ENCODE data around the gene ZFHX3. TPM values are rescaled to one million over a fixed set of nuclear protein-coding genes. Genes with fewer than 3 reads are reported as not detected.

ZFHX3 gene
- total RNA-seq, 1 experiment from 2014 or later: 1.5 TPM

GRCh38 chr16:72887537-72887936 lies 160.4 kb downstream of the ZFHX3 start:
- Histone ChIP-seq H4K20me1 (ENCODE audit: control insufficient read depth, insufficient read depth, insufficient read length) (no peaks in the 10 kb centered on the region), H4K8ac (replicated peaks; ENCODE audit: insufficient read length, low read depth, low read length) (no peak overlapping the region), H3K4ac (ENCODE audit: low read depth, low read length) (no peak overlapping the region), H3K27me3 (ENCODE audit: insufficient read depth, low read length) (no peaks in the 10 kb centered on the region), H3K79me1 (ENCODE audit: insufficient read depth, low read depth, low read length, poor library complexity, severe bottlenecking) (no peaks in the 10 kb centered on the region), H3K79me2 (ENCODE audit: insufficient read depth, low read length) (no peaks in the 10 kb centered on the region), H3K9ac (ENCODE audit: extremely low read depth, insufficient read length, low read length) (no peak overlapping the region), H2BK120ac (ENCODE audit: low read depth, low read length, poor library complexity, severe bottlenecking) (no peak overlapping the region), H4K5ac (ENCODE audit: insufficient read length, low read depth, low read length) (no peak overlapping the region), H2BK20ac (ENCODE audit: low read depth, low read length, poor library complexity, severe bottlenecking) (no peak overlapping the region), H3K9me3 (ENCODE audit: control insufficient read depth, low read depth, low read length) (no peaks in the 10 kb centered on the region), H3K56ac (ENCODE audit: insufficient read length, low read depth, low read length) (no peak overlapping the region), H2BK15ac (ENCODE audit: low read depth, low read length) (no peak overlapping the region), H4K91ac (ENCODE audit: insufficient read length, low read depth, low read length) (no peak overlapping the region), H2BK12ac (ENCODE audit: insufficient read length, low read depth, low read length) (no peak overlapping the region), H3K18ac (ENCODE audit: insufficient read length, low read depth, low read length) (no peak overlapping the region), H2BK5ac (ENCODE audit: insufficient read length, low read length) (no peak overlapping the region), H3T11ph (ENCODE audit: low read length) (no peak overlapping the region), H3K14ac (ENCODE audit: insufficient read depth, low read length) (no peak overlapping the region), H2AK5ac (ENCODE audit: insufficient read length, low read length) (no peak overlapping the region), H3K4me2 (ENCODE audit: insufficient read depth, insufficient read length, low read length) (no peak overlapping the region), H2AFZ (ENCODE audit: low read length) (no peak overlapping the region), H3K23ac (ENCODE audit: insufficient read length, low read depth, low read length) (no peak overlapping the region), H3K4me1 (ENCODE audit: insufficient read depth, low read length) (no peaks in the 10 kb centered on the region), H3K27ac (ENCODE audit: insufficient read length, low read depth, low read length) (no peak overlapping the region), H3K23me2 (ENCODE audit: insufficient read length, low read depth, low read length, poor library complexity, severe bottlenecking) (no peaks in the 10 kb centered on the region)
- no CpG with 5 or more reads among the region's 14 CpGs for WGBS (ENCODE audit: extremely low coverage, insufficient read length, low lambda C conversion rate)
- H3K9me3 Mint-ChIP-seq: no peaks in the 10 kb centered on the region; a peak in 1 of 5 replicates
- no peak overlapping the region for H3K27ac Mint-ChIP-seq
- TF ChIP-seq, protein P1, sequence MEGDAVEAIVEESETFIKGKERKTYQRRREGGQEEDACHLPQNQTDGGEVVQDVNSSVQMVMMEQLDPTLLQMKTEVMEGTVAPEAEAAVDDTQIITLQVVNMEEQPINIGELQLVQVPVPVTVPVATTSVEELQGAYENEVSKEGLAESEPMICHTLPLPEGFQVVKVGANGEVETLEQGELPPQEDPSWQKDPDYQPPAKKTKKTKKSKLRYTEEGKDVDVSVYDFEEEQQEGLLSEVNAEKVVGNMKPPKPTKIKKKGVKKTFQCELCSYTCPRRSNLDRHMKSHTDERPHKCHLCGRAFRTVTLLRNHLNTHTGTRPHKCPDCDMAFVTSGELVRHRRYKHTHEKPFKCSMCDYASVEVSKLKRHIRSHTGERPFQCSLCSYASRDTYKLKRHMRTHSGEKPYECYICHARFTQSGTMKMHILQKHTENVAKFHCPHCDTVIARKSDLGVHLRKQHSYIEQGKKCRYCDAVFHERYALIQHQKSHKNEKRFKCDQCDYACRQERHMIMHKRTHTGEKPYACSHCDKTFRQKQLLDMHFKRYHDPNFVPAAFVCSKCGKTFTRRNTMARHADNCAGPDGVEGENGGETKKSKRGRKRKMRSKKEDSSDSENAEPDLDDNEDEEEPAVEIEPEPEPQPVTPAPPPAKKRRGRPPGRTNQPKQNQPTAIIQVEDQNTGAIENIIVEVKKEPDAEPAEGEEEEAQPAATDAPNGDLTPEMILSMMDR (conservative IDR thresholded peaks at IDR 0.05): no peak
- no peaks in the 10 kb centered on the region for H3K4me1 Mint-ChIP-seq
- H3K4me3 Mint-ChIP-seq: no peak overlapping the region
- H3K27me3 Mint-ChIP-seq (ENCODE audit: low read depth): no peaks in the 10 kb centered on the region; the same call in 1 of the 2 replicates
- H3K36me3 Mint-ChIP-seq (ENCODE audit: insufficient read depth in 1 of 3, low read depth in 3 of 3): no peaks in the 10 kb centered on the region; a peak in 1 of 7 replicates
- no peak for DNase-seq

All from H9 (cell line).